HepG2 (cell line): Measurements from ENCODE around the gene LRPPRC. TPM values are rescaled to one million over a fixed set of nuclear protein-coding genes. Genes with fewer than 3 reads are reported as not detected.
A peak's percentile ranks its signal among the peaks of the same experiment; 100 is the strongest.

Source experiments
- BRD4 ChIP-seq: sonication (generic); formaldehyde crosslinking; IDR thresholded peaks from 2 replicates; pipeline ENCODE4 v1.4.0; 2020; ENCODE audit warnings: missing genetic modification reagents
- CCDC6 ChIP-seq: sonication (generic); formaldehyde crosslinking; IDR thresholded peaks from 2 replicates; pipeline ENCODE4 v1.8.1; 2022; ENCODE audit warnings: mild to moderate bottlenecking, missing genetic modification reagents, moderate library complexity
- DPF2 ChIP-seq: sonication (generic); formaldehyde crosslinking; IDR thresholded peaks from 2 replicates; pipeline ENCODE4 v1.4.0; 2020; ENCODE audit warnings: mild to moderate bottlenecking, low read depth, missing genetic modification reagents, borderline replicate concordance
- FOXM1 ChIP-seq: sonication (generic); formaldehyde crosslinking; IDR thresholded peaks from 2 replicates; pipeline ENCODE4 v1.5.0; 2020; ENCODE audit warnings: missing genetic modification reagents
- GABPB1 ChIP-seq: IDR thresholded peaks from 2 replicates; pipeline ENCODE4 v1.6.1; 2016; ENCODE audit warnings: mild to moderate bottlenecking, missing genetic modification reagents, moderate library complexity, missing compliant biosample characterization
- GZF1 ChIP-seq: sonication (generic); formaldehyde crosslinking; IDR thresholded peaks from 2 replicates; pipeline ENCODE4 v1.5.1; 2020; ENCODE audit warnings: mild to moderate bottlenecking, missing genetic modification reagents
- ISL2 ChIP-seq: sonication (generic); formaldehyde crosslinking; IDR thresholded peaks from 2 replicates; pipeline ENCODE4 v1.5.0; 2020; ENCODE audit warnings: missing genetic modification reagents
- MAZ ChIP-seq, 2 experiments: sonication (generic) in 1 of 2; formaldehyde crosslinking in 1 of 2; IDR thresholded peaks; 2 replicates each; pipeline versions ENCODE4 v1.5.0 to v1.6.1; 2012 to 2020; ENCODE audit warnings: low read depth in 2 of 2, mild to moderate bottlenecking in 2 of 2, borderline replicate concordance in 1 of 2, improper control_type of control experiment in 1 of 2, low read length in 1 of 2, missing genetic modification reagents in 1 of 2, moderate library complexity in 1 of 2
- MIXL1 ChIP-seq: IDR thresholded peaks from 2 replicates; pipeline ENCODE4 v1.6.1; 2016
- POGZ ChIP-seq: sonication (generic); formaldehyde crosslinking; IDR thresholded peaks from 2 replicates; pipeline ENCODE4 v1.4.0; 2020; ENCODE audit warnings: mild to moderate bottlenecking, missing genetic modification reagents
- RAD21 ChIP-seq: fragments of 450-650 bp; formaldehyde crosslinking; IDR thresholded peaks from 2 replicates; pipeline ENCODE4 v1.5.0; 2020; ENCODE audit warnings: mild to moderate bottlenecking
- SIX4 ChIP-seq: sonication (generic); formaldehyde crosslinking; IDR thresholded peaks from 2 replicates; pipeline ENCODE4 v1.4.0; 2020; ENCODE audit warnings: missing genetic modification reagents
- ZEB1 ChIP-seq: IDR thresholded peaks from 2 replicates; pipeline ENCODE4 v1.6.1; 2012; ENCODE audit warnings: mild to moderate bottlenecking, low read depth, inconsistent platforms; ENCODE audit not compliant: insufficient replicate concordance
- ZFY ChIP-seq: sonication (generic); formaldehyde crosslinking; IDR thresholded peaks from 2 replicates; pipeline ENCODE4 v1.4.0; 2020; ENCODE audit warnings: missing genetic modification reagents
- ZNF558 ChIP-seq: sonication (generic); formaldehyde crosslinking; IDR thresholded peaks from 2 replicates; pipeline ENCODE4 v1.9.0; 2022; ENCODE audit warnings: mild to moderate bottlenecking, missing genetic modification reagents, borderline replicate concordance
- ZNF674 ChIP-seq: sonication (generic); formaldehyde crosslinking; IDR thresholded peaks from 2 replicates; pipeline ENCODE4 v1.5.0; 2020; ENCODE audit warnings: low read depth, mild to moderate bottlenecking, missing genetic modification reagents
- ZSCAN25 ChIP-seq: sonication (generic); formaldehyde crosslinking; IDR thresholded peaks from 2 replicates; pipeline ENCODE4 v1.8.0; 2022; ENCODE audit warnings: mild to moderate bottlenecking, missing genetic modification reagents
- polyA plus RNA-seq, 8 experiments: library from polyadenylated mRNA; depleted of rRNA in 3 of 8; stranded (reverse) in 7 of 8; unstranded in 1 of 8; fragments of >200 nt; fragmentation: Illumina TruSeq in 4 of 8; extraction: Trizol in 4 of 8; gene quantifications; 2 replicates each; pipeline versions ENCODE4 v1.2.1 to v1.2.3, GENCODE V29; 2011 to 2016; ENCODE audit warnings: low read depth in 4 of 8, missing spikeins in 1 of 8, mixed read lengths in 1 of 8; ENCODE audit not compliant: insufficient read depth in 1 of 8
- total RNA-seq, 5 experiments: library from RNA; depleted of rRNA; stranded (reverse); fragments of >200 nt; fragmentation: Illumina TruSeq; extraction: Trizol; gene quantifications; 2 replicates each; pipeline ENCODE4 v1.2.3, GENCODE V29; 2016; ENCODE audit warnings: low read depth in 1 of 5
- TF ChIP-seq, protein P1 (sequence below): sonication (generic); formaldehyde crosslinking; IDR thresholded peaks from 2 replicates; pipeline ENCODE4 v1.5.0; 2020; ENCODE audit warnings: mild to moderate bottlenecking, missing genetic modification reagents, borderline replicate concordance
- TF ChIP-seq, protein P2 (sequence below), 2 experiments: sonication (generic) in 1 of 2; formaldehyde crosslinking in 1 of 2; IDR thresholded peaks; 2 replicates each; pipeline versions ENCODE4 v1.4.0 to v1.6.1; 2018 to 2020; ENCODE audit warnings: missing genetic modification reagents in 2 of 2, borderline replicate concordance in 1 of 2, low read depth in 1 of 2, mild to moderate bottlenecking in 1 of 2, missing biosample characterization in 1 of 2
- TF ChIP-seq, protein P3 (sequence below): sonication (generic); formaldehyde crosslinking; IDR thresholded peaks from 2 replicates; pipeline ENCODE4 v1.8.1; 2022; ENCODE audit warnings: mild to moderate bottlenecking, missing genetic modification reagents

The LRPPRC gene
- total and polyA plus RNA-seq, 2 of the 13 experiments (the other 11 are each of a cell fraction or from before 2014, with no cell fraction given), result 117 to 167 TPM

DNA sequence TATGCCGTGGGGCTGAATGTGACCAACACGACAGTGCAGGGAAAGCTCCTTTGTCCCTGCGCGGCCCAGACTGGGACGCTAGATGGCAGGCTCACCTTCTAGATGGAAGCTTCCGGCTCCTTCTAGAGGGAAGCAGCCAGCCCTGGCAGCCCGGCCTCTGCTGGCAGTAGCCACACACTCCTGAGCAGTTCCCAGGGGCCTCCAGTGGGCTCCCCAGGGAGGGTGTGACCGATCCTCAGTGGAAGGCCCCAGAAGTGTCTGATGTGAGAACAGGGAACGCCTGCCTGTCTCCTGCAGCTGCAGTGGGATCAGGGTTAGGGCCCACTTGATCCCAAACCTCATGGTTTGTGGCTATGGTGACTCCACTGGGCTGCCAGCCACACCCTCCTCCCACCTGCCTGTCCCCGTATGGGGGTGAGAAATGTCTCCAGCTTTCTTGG, 48.5 kb upstream of the LRPPRC start (continued):
- TF ChIP-seq, protein P1, sequence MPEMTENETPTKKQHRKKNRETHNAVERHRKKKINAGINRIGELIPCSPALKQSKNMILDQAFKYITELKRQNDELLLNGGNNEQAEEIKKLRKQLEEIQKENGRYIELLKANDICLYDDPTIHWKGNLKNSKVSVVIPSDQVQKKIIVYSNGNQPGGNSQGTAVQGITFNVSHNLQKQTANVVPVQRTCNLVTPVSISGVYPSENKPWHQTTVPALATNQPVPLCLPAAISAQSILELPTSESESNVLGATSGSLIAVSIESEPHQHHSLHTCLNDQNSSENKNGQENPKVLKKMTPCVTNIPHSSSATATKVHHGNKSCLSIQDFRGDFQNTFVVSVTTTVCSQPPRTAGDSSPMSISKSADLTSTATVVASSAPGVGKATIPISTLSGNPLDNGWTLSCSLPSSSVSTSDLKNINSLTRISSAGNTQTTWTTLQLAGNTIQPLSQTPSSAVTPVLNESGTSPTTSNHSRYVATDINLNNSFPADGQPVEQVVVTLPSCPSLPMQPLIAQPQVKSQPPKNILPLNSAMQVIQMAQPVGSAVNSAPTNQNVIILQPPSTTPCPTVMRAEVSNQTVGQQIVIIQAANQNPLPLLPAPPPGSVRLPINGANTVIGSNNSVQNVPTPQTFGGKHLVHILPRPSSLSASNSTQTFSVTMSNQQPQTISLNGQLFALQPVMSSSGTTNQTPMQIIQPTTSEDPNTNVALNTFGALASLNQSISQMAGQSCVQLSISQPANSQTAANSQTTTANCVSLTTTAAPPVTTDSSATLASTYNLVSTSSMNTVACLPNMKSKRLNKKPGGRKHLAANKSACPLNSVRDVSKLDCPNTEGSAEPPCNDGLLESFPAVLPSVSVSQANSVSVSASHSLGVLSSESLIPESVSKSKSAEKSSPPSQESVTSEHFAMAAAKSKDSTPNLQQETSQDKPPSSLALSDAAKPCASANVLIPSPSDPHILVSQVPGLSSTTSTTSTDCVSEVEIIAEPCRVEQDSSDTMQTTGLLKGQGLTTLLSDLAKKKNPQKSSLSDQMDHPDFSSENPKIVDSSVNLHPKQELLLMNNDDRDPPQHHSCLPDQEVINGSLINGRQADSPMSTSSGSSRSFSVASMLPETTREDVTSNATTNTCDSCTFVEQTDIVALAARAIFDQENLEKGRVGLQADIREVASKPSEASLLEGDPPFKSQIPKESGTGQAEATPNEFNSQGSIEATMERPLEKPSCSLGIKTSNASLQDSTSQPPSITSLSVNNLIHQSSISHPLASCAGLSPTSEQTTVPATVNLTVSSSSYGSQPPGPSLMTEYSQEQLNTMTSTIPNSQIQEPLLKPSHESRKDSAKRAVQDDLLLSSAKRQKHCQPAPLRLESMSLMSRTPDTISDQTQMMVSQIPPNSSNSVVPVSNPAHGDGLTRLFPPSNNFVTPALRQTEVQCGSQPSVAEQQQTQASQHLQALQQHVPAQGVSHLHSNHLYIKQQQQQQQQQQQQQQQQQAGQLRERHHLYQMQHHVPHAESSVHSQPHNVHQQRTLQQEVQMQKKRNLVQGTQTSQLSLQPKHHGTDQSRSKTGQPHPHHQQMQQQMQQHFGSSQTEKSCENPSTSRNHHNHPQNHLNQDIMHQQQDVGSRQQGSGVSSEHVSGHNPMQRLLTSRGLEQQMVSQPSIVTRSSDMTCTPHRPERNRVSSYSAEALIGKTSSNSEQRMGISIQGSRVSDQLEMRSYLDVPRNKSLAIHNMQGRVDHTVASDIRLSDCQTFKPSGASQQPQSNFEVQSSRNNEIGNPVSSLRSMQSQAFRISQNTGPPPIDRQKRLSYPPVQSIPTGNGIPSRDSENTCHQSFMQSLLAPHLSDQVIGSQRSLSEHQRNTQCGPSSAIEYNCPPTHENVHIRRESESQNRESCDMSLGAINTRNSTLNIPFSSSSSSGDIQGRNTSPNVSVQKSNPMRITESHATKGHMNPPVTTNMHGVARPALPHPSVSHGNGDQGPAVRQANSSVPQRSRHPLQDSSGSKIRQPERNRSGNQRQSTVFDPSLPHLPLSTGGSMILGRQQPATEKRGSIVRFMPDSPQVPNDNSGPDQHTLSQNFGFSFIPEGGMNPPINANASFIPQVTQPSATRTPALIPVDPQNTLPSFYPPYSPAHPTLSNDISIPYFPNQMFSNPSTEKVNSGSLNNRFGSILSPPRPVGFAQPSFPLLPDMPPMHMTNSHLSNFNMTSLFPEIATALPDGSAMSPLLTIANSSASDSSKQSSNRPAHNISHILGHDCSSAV, result no peak
- TF ChIP-seq, protein P2, sequence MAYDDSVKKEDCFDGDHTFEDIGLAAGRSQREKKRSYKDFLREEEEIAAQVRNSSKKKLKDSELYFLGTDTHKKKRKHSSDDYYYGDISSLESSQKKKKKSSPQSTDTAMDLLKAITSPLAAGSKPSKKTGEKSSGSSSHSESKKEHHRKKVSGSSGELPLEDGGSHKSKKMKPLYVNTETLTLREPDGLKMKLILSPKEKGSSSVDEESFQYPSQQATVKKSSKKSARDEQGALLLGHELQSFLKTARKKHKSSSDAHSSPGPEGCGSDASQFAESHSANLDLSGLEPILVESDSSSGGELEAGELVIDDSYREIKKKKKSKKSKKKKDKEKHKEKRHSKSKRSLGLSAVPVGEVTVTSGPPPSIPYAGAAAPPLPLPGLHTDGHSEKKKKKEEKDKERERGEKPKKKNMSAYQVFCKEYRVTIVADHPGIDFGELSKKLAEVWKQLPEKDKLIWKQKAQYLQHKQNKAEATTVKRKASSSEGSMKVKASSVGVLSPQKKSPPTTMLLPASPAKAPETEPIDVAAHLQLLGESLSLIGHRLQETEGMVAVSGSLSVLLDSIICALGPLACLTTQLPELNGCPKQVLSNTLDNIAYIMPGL (CRISPR knock-in tag; IDR thresholded peaks at IDR 0.05; ENCODE audit: borderline replicate concordance in 1 of 2, low read depth in 1 of 2), result peak; percentile 84 to 93
- TF ChIP-seq DPF2 (no peak), GZF1 (CRISPR knock-in tag) (no peak), ZSCAN25 (no peak), MAZ (IDR thresholded peaks at IDR 0.05; ENCODE audit: borderline replicate concordance, low read depth, low read length) (no peak), MAZ (CRISPR knock-in tag; IDR thresholded peaks at IDR 0.05; ENCODE audit: low read depth) (no peak), ZNF558 (CRISPR knock-in tag) (no peak), MIXL1 (0 out of 2 replicates have a peak, but pooled peaks have one; percentile 16), ZNF674 (CRISPR knock-in tag) (no peak), RAD21 (CRISPR knock-in tag) (peak; percentile 98), ZEB1 (no peak), GABPB1 (CRISPR knock-in tag) (peak; percentile 78), SIX4 (CRISPR knock-in tag) (no peak), CCDC6 (no peak; the same call in 1 of the 2 replicates), BRD4 (CRISPR knock-in tag) (no peak), POGZ (CRISPR knock-in tag) (peak; percentile 54; the same call in 1 of the 2 replicates), FOXM1 (no peak), ZFY (CRISPR knock-in tag) (peak; percentile 49; the same call in 1 of the 2 replicates), ISL2 (CRISPR knock-in tag) (peak; percentile 58; the same call in 1 of the 2 replicates)
- TF ChIP-seq, protein P3, sequence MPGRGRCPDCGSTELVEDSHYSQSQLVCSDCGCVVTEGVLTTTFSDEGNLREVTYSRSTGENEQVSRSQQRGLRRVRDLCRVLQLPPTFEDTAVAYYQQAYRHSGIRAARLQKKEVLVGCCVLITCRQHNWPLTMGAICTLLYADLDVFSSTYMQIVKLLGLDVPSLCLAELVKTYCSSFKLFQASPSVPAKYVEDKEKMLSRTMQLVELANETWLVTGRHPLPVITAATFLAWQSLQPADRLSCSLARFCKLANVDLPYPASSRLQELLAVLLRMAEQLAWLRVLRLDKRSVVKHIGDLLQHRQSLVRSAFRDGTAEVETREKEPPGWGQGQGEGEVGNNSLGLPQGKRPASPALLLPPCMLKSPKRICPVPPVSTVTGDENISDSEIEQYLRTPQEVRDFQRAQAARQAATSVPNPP (CRISPR knock-in tag), result no peak
